ENCODE data around the gene FHOD3.

Gene FHOD3

GRCh38 chr18:36766836-36767235 is 469.3 kb downstream of the FHOD3 start:
- DNase-seq: no peak

DNA sequence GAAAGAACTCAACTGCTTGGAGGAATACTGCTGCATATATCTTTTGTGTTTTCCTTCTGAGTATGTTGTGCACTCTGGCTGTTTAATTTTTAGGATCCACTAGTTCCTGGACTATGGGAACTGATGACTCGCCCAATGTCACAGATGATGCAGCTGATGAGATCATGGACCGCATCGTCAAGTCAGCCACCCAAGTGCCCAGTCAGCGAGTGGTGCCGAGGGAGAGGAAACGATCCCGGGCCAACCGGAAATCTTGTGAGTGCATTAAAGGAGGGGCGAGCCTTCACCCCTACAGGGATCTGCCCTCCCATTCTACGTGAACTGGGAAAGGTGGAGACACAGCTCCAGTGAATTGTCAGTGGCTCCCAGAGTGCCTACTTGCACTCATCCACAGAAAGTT is 471.7 kb downstream of the FHOD3 start:
- DNase-seq: no peak

DNA sequence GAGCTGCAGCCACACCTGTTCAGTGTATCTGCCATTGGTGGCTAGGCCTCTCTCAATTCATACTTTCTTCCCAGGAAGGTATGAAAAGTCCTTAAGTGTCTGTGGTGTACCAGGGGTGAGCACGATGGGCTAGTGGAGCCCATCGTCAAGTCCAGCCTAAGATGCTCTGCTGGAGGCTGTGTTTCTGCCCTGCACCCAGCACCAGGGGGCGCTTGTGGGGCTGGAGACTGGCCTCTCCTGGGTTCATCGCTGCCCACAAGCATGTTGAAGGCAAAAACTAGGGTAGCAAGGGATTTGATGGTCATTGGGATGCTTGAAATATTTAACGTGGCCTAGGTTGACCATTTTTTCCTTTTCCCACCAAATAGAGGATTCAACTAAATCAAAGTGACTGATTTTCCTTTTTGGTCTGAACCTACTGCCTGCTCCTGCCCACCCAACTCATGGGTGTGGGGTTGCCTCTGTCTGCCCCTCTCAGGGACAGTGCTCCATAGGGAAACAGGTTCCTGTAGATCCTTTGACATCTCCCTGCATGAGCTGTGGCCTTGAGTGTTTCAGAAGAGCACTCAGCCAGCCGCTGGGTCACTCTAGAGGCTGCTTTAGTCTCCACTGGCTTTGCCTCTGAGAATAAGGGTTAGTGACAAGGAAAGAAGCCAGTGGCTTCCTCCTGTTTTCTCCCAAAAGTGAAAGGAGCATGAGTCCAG is 472.2 kb downstream of the FHOD3 start:
- peak in 1 of 2 experiments; percentile 4 for DNase-seq

GRCh38 chr18:36770315-36770946 is 472.9 kb downstream of the FHOD3 start:
- no peak for DNase-seq

GRCh38 chr18:36771245-36771644 is 473.7 kb downstream of the FHOD3 start:
- DNase-seq: no peak

- DNase-seq: no peak
Observed at GRCh38 chr18:36772241-36772723, 474.8 kb downstream of the FHOD3 start.

DNA sequence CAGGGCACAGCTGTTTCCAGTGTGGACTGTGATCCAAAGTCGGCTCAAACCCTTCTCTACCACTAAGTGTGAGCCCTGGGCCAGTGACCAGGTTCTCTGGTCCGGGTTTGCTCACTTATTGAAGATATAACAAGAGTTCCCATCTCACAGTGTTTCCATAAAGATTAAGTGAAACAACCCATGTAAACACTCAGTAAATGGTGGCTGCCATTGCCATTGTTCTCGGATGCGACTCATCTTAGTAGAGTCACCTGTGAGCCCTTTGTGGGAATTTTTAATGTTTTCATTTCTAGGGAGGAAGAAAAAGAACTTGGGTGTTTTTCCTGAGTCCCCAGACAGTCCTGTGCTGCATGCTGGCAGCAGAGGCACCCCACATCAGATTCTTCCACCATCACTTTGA is 477.9 kb downstream of the FHOD3 start:
- no peak for DNase-seq

GRCh38 chr18:36776650-36777049 is 479.1 kb downstream of the FHOD3 start:
- no peak for DNase-seq

DNA sequence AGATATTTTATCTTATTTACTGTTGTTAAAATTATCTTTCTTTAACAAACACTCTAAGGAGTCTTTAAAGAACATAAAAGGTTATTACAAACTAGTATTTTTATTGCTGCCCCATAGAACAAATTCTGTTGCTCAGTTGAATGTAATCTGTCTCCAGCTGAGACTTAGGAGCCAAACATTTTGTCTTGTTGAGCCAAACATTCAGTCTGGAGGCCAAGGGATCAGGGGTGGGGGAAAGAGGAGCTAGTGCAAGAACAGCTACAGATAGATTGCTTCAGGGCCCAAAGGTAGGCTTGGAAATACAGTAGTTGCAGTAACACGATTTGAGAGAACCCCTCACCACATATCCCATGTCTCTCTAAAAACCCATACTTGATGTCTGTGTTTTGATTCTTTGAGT is 480.1 kb downstream of the FHOD3 start:
- no peak for DNase-seq

GRCh38 chr18:36780748-36781147 is 483.2 kb downstream of the FHOD3 start:
- DNase-seq: no peak

DNA sequence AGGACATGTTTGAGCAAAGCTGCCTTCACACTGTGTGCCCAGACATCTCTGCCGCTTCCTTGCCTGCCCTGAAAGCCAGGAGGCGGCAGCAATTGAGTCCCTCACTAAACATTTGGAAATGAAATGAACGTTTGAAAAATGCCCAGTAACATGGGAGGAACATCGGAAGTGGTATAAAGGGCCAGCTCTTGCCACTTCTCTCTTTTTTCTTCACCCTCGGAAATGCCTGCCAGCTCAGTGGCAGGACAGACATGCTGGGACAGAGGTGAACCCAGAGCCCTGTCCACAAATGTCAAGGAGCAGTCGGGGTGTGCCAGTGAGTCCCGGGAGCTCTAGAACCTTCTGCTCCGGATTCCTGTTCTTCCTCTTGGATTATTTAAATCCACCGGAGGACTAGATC is 485.2 kb downstream of the FHOD3 start:
- no peak for DNase-seq

GRCh38 chr18:36783792-36784191 is 486.3 kb downstream of the FHOD3 start:
- no peak for DNase-seq

DNA sequence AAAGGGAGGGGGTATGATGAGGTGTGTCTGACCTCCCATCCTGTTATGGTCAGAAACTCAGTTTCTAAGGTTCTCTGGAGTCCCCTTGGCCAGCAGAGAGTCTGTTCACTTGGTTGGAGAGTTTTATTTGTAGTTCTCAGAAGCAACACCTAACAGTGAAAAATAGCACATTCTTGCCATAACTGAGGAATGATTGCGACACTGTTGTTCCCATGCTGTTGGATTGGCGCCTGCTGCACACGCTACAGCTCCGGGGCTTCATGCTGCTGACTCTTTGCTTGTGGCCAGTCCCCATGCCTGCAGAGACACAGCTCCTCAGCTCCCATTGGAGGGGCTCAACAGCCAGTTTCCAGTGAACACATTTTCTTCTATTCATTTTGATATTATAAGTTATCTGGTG is 489.2 kb downstream of the FHOD3 start:
- no peak for DNase-seq

GRCh38 chr18:36792634-36793283 is 495.2 kb downstream of the FHOD3 start:
- no peak for DNase-seq

- no peak for DNase-seq
Observed at GRCh38 chr18:36798738-36799473, 501.4 kb downstream of the FHOD3 start.

DNA sequence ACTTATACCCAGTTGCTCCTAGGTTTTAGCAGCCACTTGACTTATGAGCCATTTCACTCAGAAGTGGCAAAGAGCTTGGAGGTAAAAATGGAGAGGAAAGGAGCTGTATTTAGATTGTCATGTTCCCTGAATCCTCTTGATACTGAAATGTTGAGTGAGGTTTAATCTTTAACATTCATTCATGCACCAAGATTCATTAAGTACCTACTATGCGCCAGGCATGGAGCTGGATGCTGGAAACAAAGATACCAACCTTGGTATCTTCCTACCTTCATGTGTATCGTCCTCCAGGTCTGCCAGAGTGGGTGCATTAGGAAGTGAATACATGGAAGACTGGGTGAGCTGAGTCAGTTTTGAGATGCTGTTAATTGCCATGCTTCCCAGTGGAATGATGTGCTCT is 507.6 kb downstream of the FHOD3 start:
- DNase-seq: no peak

DNA sequence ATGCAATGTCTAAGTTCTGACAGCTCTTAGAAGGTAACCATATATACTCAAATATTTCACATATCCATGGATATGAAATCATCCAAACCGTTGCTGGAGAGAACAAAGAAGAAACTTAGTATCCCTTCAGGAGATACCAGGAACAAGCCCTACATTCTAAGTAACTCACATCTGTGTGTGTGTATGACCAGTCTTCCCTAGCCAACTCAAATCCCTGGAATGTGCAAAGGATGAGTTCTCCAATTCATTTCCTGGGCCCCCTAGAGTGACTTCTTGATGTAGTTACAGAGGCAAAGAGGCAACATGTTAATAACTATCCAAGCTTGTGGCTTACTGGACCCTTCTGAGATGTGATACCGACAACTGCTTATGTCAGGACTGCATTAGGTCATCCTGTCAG is 511.2 kb downstream of the FHOD3 start:
- DNase-seq: no peak

GRCh38 chr18:36809590-36810381 is 512.3 kb downstream of the FHOD3 start:
- DNase-seq: peak; percentile 56 to 82

- DNase-seq: no peak
Observed at GRCh38 chr18:36811430-36811829, 513.9 kb downstream of the FHOD3 start.

- no peak for DNase-seq
Observed at GRCh38 chr18:36811955-36812354, 514.4 kb downstream of the FHOD3 start.

DNA sequence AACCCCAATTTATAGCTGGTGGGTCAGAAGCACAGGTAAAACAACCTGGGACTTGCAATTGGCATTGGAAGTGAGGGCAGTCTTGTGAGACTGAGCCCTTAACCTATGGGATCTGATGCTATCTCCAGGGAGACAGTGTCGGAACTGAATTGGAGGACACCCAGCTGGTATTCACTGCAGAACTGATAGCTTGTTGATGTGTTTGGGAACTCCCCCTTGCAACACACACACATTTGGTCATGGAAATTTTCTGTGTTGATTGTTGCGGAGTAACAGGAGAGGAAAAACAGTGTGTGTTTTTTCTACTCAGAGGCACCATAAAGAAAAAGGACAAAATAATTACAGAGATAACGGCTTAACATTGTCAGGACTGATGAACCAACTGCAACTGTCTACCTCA is 515.2 kb downstream of the FHOD3 start:
- no peak for DNase-seq

DNA sequence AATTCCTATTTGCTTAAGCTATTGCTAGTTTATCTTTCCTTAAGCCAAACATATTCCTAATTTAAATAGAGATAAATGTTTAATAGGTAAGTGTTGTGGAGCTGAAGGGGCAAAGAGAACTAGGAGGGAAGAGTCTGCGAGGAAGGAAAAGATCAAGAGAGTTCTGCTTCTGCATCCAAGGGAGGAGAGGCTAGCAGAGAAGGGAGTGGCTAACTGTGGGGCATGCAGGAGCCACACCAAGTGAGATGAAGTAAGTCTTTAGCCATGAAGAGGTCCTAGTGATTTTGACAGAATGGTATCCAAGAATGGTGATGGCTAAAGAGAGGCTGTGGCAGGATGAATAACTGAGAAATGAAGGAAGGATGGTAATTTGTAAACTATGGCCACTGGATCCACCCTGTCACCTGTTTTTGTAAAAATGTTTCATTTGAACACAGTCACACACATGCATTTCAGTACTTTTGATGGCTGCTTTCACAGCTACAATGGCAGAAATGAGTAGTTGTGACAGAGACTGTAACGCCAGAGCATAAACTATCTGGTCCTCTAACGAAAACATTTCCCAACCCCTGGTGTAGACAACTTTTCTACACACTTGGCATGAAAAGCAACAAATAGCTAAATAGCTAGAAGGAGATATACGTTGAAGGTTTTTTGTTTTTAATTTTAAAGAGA is 515.7 kb downstream of the FHOD3 start:
- DNase-seq: no peak
